Brain microvascular endothelial cell (primary cell): ENCODE data around the gene SLC25A34.

Experiments used
- DNase-seq: peaks from one replicate; pipeline ENCODE4 v3.0.0-alpha.2; 2020
- H3K27ac ChIP-seq: fragments of 250-450 bp; sonication (Bioruptor Pico); 2 replicates; pipeline ENCODE4 v1.5.1; 2020; ENCODE audit warnings: mild to moderate bottlenecking, moderate library complexity
- H3K27me3 ChIP-seq: fragments of 250-450 bp; sonication (Bioruptor Pico); replicated peaks from 2 replicates; pipeline ENCODE4 v1.5.1; 2020; ENCODE audit warnings: mild to moderate bottlenecking
- H3K36me3 ChIP-seq: fragments of 250-450 bp; sonication (Bioruptor Pico); replicated peaks from 2 replicates; pipeline ENCODE4 v1.5.1; 2020; ENCODE audit warnings: mild to moderate bottlenecking
- H3K4me3 ChIP-seq: 2 replicates; pipeline ENCODE4 v1.5.1; 2011; ENCODE audit warnings: low read depth, mild to moderate bottlenecking, control low read depth, low read length, moderate library complexity
- CTCF ChIP-seq: IDR thresholded peaks from 2 replicates; pipeline ENCODE4 v1.5.1; 2011; ENCODE audit warnings: low read depth, mild to moderate bottlenecking, moderate library complexity, low read length, control low read depth, inconsistent platforms; ENCODE audit errors: missing control alignments
- in situ Hi-C: cut with HindIII; loops from 2 replicates; pipeline ENCODE4 v1.10.0; 2017; ENCODE audit warnings: low sequenced_read_pairs, low pct_ligation_motif_present

The SLC25A34 gene

DNA sequence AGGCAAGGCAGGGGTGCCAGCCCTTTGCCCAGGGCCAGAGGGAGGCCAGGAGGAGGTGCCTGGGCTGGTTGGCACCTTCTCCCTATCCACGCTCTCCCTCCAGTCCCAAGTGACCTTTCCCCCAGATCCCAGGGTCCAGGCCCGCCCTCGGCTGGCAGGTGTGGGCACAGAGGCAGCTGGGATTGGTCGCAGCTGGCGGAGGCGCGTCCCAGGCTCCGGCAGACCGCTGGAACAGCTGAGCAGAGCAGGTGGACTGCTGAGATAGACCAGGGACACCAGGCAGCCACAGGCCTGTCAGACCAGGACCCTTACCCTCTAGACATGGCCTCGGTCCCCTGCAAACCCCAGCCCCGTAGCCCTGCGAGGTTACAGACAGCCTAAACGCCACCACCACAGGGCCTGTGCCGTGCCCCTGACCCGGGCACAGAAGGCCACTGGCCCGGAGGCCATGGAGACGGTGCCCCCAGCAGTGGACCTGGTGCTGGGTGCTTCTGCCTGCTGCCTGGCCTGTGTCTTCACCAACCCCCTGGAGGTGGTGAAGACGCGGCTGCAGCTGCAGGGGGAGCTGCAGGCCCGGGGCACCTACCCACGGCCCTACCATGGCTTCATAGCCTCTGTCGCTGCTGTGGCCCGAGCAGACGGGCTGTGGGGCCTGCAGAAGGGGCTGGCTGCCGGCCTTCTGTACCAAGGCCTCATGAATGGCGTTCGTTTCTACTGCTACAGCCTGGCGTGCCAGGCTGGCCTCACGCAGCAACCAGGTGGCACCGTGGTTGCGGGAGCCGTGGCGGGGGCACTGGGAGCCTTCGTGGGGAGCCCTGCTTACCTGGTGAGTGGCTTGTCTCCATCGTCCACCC lies at the start of gene SLC25A34:
Gene SLC25A34 (plus strand): TSS at position 221 of the 854 bp plus-strand sequence. CDS start 228 bp downstream, at position 449.
- Histone ChIP-seq H3K4me3 (no peak within 1 kb of the TSS), H3K27ac (no peak within 1 kb of the TSS), H3K36me3 (peaks cover 32% of the 10 kb centered on the region), H3K27me3 (no peaks in the 10 kb centered on the region)
- DNase-seq = no peak
- in situ Hi-C loops = no loop called here
- no peak for TF ChIP-seq CTCF

- Histone ChIP-seq H3K27ac (no peak overlapping the region), H3K36me3 (no peaks in the 10 kb centered on the region), H3K4me3 (no peak overlapping the region), H3K27me3 (no peaks in the 10 kb centered on the region)
- DNase-seq = no peak
- in situ Hi-C loops = no loop called here
- TF ChIP-seq CTCF = no peak
Observed at GRCh38 chr1:15687446-15687845, 48.6 kb upstream of the SLC25A34 start.

GRCh38 chr1:15690317-15690716 lies 45.7 kb upstream of the SLC25A34 start:
- no peak for TF ChIP-seq CTCF
- H3K27me3 ChIP-seq = no peaks in the 10 kb centered on the region
- no peaks in the 10 kb centered on the region for H3K36me3 ChIP-seq
- in situ Hi-C loops = no loop called here
- H3K4me3 ChIP-seq = no peak overlapping the region
- DNase-seq = no peak
- no peak overlapping the region for H3K27ac ChIP-seq

DNA sequence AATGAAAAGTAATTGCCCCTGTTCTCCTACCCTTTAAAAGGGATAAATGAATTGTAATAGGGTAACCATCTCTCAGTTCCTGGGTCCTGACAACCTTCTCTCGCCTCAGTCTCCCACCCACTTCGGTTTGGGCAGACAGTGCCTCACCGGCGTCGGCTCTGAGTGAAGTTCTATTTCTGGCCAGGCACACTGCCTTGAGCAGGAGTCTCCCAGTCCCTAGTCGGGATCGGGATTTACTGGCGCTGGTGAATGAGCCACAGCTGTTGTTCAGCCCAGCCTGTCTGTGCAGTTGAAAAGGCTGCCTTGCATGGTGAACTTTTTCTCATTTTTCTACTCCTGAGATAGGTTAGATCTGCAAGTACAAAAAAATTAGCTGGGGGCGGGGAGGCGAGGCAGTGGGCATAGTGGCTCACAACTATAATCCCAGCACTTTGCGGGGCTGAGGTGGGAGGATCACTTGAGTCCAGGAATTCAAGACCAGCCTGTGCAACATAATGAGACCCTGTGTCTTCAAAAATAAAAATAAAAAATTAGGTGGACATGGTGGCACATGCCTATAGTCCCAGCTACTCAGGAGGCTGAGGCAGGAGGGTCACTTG lies 44.5 kb upstream of the SLC25A34 start:
- in situ Hi-C loops = no loop called here
- H3K4me3 ChIP-seq = no peak overlapping the region
- TF ChIP-seq CTCF = no peak
- H3K36me3 ChIP-seq = peaks cover under 1% of the 10 kb centered on the region
- H3K27me3 ChIP-seq = no peaks in the 10 kb centered on the region
- no peak overlapping the region for H3K27ac ChIP-seq
- DNase-seq = no peak

DNA sequence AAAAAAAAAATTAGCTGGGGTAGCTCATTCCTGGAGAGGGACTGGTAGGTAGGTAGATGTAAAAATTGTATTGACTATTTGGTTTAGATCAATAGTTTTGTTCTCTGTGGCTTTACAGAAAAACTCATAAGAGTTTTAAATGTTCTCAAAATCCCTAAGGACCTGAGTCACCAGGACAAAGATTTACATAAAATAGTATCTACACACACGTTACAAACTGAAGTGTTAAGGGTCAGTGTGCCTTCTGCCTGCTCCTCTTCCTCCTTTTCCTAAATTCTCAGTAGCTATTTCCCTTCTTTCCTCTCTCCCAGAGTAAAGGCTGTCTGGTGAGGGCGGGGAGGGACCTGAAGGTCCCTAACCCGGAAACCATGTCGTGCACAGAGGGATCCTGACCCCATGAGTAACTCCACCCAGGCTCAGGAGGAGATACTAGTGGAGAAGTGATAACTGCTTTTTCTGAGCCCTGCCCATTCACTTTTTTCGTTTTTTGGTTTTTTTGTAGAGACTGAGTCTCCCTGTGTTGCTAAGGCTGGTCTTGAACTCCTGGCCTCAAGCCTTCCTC lies 43.9 kb upstream of the SLC25A34 start:
- DNase-seq = no peak
- TF ChIP-seq CTCF = no peak
- H3K27ac ChIP-seq = no peak overlapping the region
- H3K27me3 ChIP-seq = no peaks in the 10 kb centered on the region
- H3K4me3 ChIP-seq = no peak overlapping the region
- in situ Hi-C loops = no loop called here
- H3K36me3 ChIP-seq = peaks cover 2% of the 10 kb centered on the region
